IPS-20b (cell line): ENCODE results near the gene HSBP1L1.
A peak's percentile ranks its signal among the peaks of the same experiment; 100 is the strongest.

Source experiments
- H3K27ac ChIP-seq: one replicate; pipeline ENCODE4 v1.5.1; 2013; ENCODE audit warnings: low read length
- H3K27me3 ChIP-seq: 2 replicates; pipeline ENCODE4 v1.6.1; 2013; ENCODE audit warnings: mild to moderate bottlenecking, low read length, inconsistent platforms; ENCODE audit not compliant: insufficient read depth
- H3K36me3 ChIP-seq: 2 replicates; pipeline ENCODE4 v1.6.1; 2013; ENCODE audit warnings: low read depth, mild to moderate bottlenecking, inconsistent platforms, low read length, moderate library complexity; ENCODE audit not compliant: insufficient read depth
- H3K4me1 ChIP-seq: 2 replicates; pipeline ENCODE4 v1.6.1; 2013; ENCODE audit warnings: mild to moderate bottlenecking, control low read depth, inconsistent platforms, low read length, moderate library complexity; ENCODE audit not compliant: insufficient read depth
- H3K4me3 ChIP-seq: 2 replicates; pipeline ENCODE4 v1.5.1; 2013; ENCODE audit warnings: mild to moderate bottlenecking, low read length, inconsistent platforms
- H3K9ac ChIP-seq: 2 replicates; pipeline ENCODE4 v1.6.1; 2013; ENCODE audit warnings: low read depth, mild to moderate bottlenecking, inconsistent platforms, low read length, moderate library complexity
- H3K9me3 ChIP-seq: 2 replicates; pipeline ENCODE4 v1.6.1; 2013; ENCODE audit warnings: mild to moderate bottlenecking, low read depth, low read length, inconsistent platforms; ENCODE audit not compliant: insufficient read depth

Gene HSBP1L1

DNA sequence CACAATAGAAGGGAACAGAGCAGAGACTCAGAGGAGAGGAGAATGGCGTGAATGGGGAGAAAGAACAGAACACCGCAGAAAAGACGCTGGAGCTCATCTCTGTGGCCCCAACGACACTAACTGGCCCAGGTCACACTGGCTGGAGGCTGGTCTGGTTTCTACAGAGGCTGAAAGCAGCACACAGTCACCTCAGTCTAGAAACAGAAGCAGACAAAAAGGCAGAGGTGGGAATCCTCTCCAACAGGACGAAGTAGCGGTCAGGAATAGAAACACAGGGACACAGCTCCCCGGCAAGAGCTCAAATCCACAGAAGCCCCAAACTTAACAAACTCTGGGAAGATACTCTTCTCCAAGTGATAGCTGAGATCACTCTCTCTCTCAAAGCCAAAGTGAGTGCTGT is 22.2 kb upstream of the HSBP1L1 start:
- H3K4me3 ChIP-seq: no peak overlapping the region
- H3K27me3 ChIP-seq: no peaks in the 10 kb centered on the region
- no peak overlapping the region for H3K27ac ChIP-seq
- H3K9ac ChIP-seq: no peak overlapping the region
- no peaks in the 10 kb centered on the region for H3K9me3 ChIP-seq
- no peaks in the 10 kb centered on the region for H3K36me3 ChIP-seq
- no peaks in the 10 kb centered on the region for H3K4me1 ChIP-seq

- Histone ChIP-seq H3K36me3 (no peaks in the 10 kb centered on the region), H3K9me3 (no peaks in the 10 kb centered on the region), H3K27ac (no peak overlapping the region), H3K4me3 (no peak overlapping the region), H3K9ac (no peak overlapping the region), H3K4me1 (no peaks in the 10 kb centered on the region), H3K27me3 (no peaks in the 10 kb centered on the region)
These were observed 21.4 kb upstream of the HSBP1L1 start for GRCh38 chr18:79942786-79943607.

- no peak overlapping the region for H3K4me3 ChIP-seq
- no peak overlapping the region for H3K9ac ChIP-seq
- H3K36me3 ChIP-seq: no peaks in the 10 kb centered on the region
- H3K4me1 ChIP-seq: no peaks in the 10 kb centered on the region
- H3K27me3 ChIP-seq: peaks cover under 1% of the 10 kb centered on the region; the same call in 1 of the 2 replicates
- H3K9me3 ChIP-seq: no peaks in the 10 kb centered on the region
- no peak overlapping the region for H3K27ac ChIP-seq
These were observed 20.8 kb upstream of the HSBP1L1 start for GRCh38 chr18:79943608-79944125.

GRCh38 chr18:79944126-79944731 is 20.2 kb upstream of the HSBP1L1 start:
- H3K9ac ChIP-seq: no peak overlapping the region
- H3K4me3 ChIP-seq: no peak overlapping the region
- H3K36me3 ChIP-seq: no peaks in the 10 kb centered on the region
- peaks cover 6% of the 10 kb centered on the region; the same call in 1 of the 2 replicates for H3K27me3 ChIP-seq
- no peak overlapping the region for H3K27ac ChIP-seq
- no peaks in the 10 kb centered on the region for H3K9me3 ChIP-seq
- no peaks in the 10 kb centered on the region for H3K4me1 ChIP-seq

GRCh38 chr18:79944746-79945117 is 19.7 kb upstream of the HSBP1L1 start:
- no peak overlapping the region for H3K27ac ChIP-seq

DNA sequence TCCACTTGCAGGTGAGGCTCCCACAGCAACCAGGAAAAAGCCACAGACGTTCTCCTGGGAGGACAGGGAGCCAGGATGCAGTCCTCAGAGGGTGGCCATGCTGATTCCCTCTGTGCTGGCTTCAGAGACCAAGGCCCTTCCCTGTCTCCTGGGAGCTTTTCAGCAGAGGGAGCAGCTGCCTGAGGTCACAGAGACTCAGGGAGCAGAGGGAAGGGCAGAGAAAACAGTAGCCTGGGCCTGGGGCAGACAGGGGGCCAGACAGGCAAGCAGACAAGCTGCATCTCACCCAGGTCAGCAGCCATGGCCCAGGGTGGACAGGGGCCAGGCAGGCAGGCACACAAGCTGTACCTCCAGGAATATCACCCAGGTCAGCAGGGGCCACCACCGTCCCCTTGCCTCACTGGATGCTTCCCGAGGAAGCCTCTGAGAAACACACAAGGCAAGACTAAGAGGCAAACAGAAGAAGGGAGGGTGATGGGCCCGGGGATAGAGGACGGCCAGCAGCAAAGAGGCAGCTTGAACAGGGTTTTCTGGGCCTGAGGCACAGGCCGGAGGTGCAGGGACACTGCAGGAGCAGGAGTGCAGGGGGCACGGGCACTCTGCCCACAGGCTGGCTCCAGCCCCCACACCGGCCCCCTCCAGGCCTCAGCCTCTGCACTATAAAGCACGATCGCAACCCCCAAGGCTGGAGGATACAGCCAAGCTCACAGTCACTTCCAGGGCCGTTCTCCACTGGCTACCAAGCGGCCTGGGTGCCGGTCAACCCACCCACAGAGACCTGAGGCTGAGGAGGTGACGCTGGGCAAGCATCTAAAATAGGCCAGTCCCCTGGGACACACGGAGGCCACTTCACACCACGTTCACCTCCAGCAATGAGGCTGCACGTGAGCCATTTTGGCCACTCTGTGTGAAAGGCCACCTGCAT is 19.1 kb upstream of the HSBP1L1 start:
- H3K9me3 ChIP-seq: no peaks in the 10 kb centered on the region
- peaks cover 14% of the 10 kb centered on the region for H3K27me3 ChIP-seq
- no peak overlapping the region for H3K27ac ChIP-seq
- H3K4me3 ChIP-seq: no peak overlapping the region
- no peaks in the 10 kb centered on the region for H3K4me1 ChIP-seq
- no peak overlapping the region for H3K9ac ChIP-seq
- H3K36me3 ChIP-seq: no peaks in the 10 kb centered on the region

More at GRCh38 chr18:79944746-79945117, 19.7 kb upstream of the HSBP1L1 start:
- no peak overlapping the region for H3K9ac ChIP-seq
- H3K4me1 ChIP-seq: no peaks in the 10 kb centered on the region
- no peak overlapping the region for H3K4me3 ChIP-seq
- H3K27me3 ChIP-seq: peaks cover 8% of the 10 kb centered on the region
- no peaks in the 10 kb centered on the region for H3K36me3 ChIP-seq
- no peaks in the 10 kb centered on the region for H3K9me3 ChIP-seq

GRCh38 chr18:79947054-79947755 is 17.2 kb upstream of the HSBP1L1 start:
- Histone ChIP-seq H3K9ac (no peak overlapping the region), H3K4me3 (no peak overlapping the region), H3K4me1 (no peaks in the 10 kb centered on the region), H3K9me3 (no peaks in the 10 kb centered on the region), H3K27me3 (peaks cover 24% of the 10 kb centered on the region), H3K36me3 (no peaks in the 10 kb centered on the region), H3K27ac (no peak overlapping the region)

DNA sequence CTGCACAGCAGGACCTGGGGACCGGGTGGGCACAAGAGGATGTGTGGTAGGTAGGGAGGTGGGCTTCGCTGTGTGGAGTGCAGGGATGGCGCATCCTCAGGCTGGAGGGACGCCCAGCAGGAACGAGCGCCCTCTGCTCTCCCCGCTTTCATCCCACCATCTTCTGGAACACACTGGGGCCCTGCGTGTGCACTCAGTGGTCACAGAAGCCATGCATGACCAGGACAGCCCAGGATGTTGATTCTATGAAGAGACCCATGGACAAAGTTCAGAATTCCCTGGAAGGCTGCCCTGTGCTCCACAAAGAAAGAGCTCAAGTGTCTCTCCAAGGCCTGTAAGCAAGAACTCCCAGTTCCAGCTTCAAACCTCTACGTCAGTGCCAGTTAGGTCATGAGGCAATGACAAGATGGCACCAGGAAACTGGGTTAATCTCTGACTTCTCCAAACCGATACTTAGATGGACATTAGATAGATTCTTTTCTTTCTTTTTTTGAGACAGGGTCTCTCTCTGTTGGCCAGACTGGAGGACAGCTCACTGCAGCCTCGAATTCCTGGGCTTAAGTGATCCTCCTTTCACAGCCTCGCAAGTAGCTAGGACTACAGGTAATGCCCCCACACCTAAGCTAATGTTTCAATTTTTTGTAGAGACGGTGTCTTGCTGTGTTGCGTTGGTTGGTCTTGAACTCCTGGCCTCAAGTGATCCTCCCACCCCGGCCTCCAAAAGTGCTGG is 16.4 kb upstream of the HSBP1L1 start:
- H3K9ac ChIP-seq: no peak overlapping the region
- no peak overlapping the region for H3K27ac ChIP-seq
- H3K27me3 ChIP-seq: peaks cover 33% of the 10 kb centered on the region
- no peaks in the 10 kb centered on the region for H3K9me3 ChIP-seq
- H3K4me1 ChIP-seq: no peaks in the 10 kb centered on the region
- no peak overlapping the region for H3K4me3 ChIP-seq
- no peaks in the 10 kb centered on the region for H3K36me3 ChIP-seq

- no peaks in the 10 kb centered on the region for H3K36me3 ChIP-seq
- peaks cover 41% of the 10 kb centered on the region for H3K27me3 ChIP-seq
- H3K9ac ChIP-seq: no peak overlapping the region
- H3K4me3 ChIP-seq: no peak overlapping the region
- no peaks in the 10 kb centered on the region for H3K4me1 ChIP-seq
- no peak overlapping the region for H3K27ac ChIP-seq
- no peaks in the 10 kb centered on the region for H3K9me3 ChIP-seq
These were observed 15.6 kb upstream of the HSBP1L1 start for GRCh38 chr18:79948719-79949411.

GRCh38 chr18:79949697-79950487 is 14.6 kb upstream of the HSBP1L1 start:
- Histone ChIP-seq H3K27ac (no peak overlapping the region), H3K9ac (no peak overlapping the region)

More at GRCh38 chr18:79949697-79950487, 14.6 kb upstream of the HSBP1L1 start:
- peaks cover 51% of the 10 kb centered on the region for H3K27me3 ChIP-seq
- H3K4me3 ChIP-seq: peak overlapping the region; percentile 65; the same call in 1 of the 2 replicates
- H3K9me3 ChIP-seq: no peaks in the 10 kb centered on the region
- H3K4me1 ChIP-seq: peaks cover 2% of the 10 kb centered on the region; the same call in 1 of the 2 replicates
- no peaks in the 10 kb centered on the region for H3K36me3 ChIP-seq
